ENCODE measurements around the gene AKAP13. TPM values are rescaled to one million over a fixed set of nuclear protein-coding genes. Genes with fewer than 3 reads are reported as not detected.

Gene AKAP13
- total and polyA plus RNA-seq, 3 donors from 2014 or later: 79.5 to 207 (median 187) TPM

- no peak overlapping the region for H3K4me3 ChIP-seq
- no peaks in the 10 kb centered on the region for H3K36me3 ChIP-seq (ENCODE audit: low read depth, missing control alignments)
- no peaks in the 10 kb centered on the region for H3K4me1 ChIP-seq
- no peak overlapping the region for H3K27ac ChIP-seq
- H3K27me3 ChIP-seq: no peaks in the 10 kb centered on the region
- no peaks in the 10 kb centered on the region for H3K9me3 ChIP-seq
- WGBS, 2 donors: 80 to 92% methylated on average over 4 of the region's 4 CpGs
- no peak for TF ChIP-seq POLR2A (IDR thresholded peaks at IDR 0.05)
- TF ChIP-seq CTCF (IDR thresholded peaks at IDR 0.05): no peak
- intact Hi-C loops (cut with DNase I; ENCODE audit: low total_unique reads): no loop called here
- no peak for DNase-seq
These were observed 211.2 kb downstream of the AKAP13 start for GRCh38 chr15:85591622-85592021.

GRCh38 chr15:85592148-85592547 is 211.7 kb downstream of the AKAP13 start:
- no peak overlapping the region for H3K4me3 ChIP-seq
- intact Hi-C loops (cut with DNase I; ENCODE audit: low total_unique reads): no loop called here
- WGBS, 2 donors: 32 to 51% methylated on average over 3 of the region's 3 CpGs
- TF ChIP-seq POLR2A (IDR thresholded peaks at IDR 0.05): no peak
- peak in 1 of 3 experiments; percentile 12 for TF ChIP-seq CTCF (IDR thresholded peaks at IDR 0.05)
- no peaks in the 10 kb centered on the region for H3K36me3 ChIP-seq (ENCODE audit: low read depth, missing control alignments)
- H3K27ac ChIP-seq: no peak overlapping the region
- no peaks in the 10 kb centered on the region for H3K27me3 ChIP-seq
- no peaks in the 10 kb centered on the region for H3K9me3 ChIP-seq
- no peak for DNase-seq
- no peaks in the 10 kb centered on the region for H3K4me1 ChIP-seq

- WGBS, 2 donors: 93 to 95% methylated on average over 1 of the region's 1 CpG
- TF ChIP-seq CTCF (IDR thresholded peaks at IDR 0.05): no peak
- no peak for TF ChIP-seq POLR2A (IDR thresholded peaks at IDR 0.05)
- Histone ChIP-seq H3K36me3 (ENCODE audit: low read depth, missing control alignments) (no peaks in the 10 kb centered on the region), H3K4me3 (no peak overlapping the region), H3K27ac (no peak overlapping the region), H3K4me1 (no peaks in the 10 kb centered on the region), H3K27me3 (no peaks in the 10 kb centered on the region), H3K9me3 (no peaks in the 10 kb centered on the region)
- no peak for DNase-seq
- intact Hi-C loops (cut with DNase I; ENCODE audit: low total_unique reads): no loop called here
These were observed 213.5 kb downstream of the AKAP13 start for GRCh38 chr15:85593809-85594445.

GRCh38 chr15:85595804-85596536 is 215.6 kb downstream of the AKAP13 start:
- Histone ChIP-seq H3K4me1 (no peaks in the 10 kb centered on the region), H3K27ac (no peak overlapping the region), H3K4me3 (no peak overlapping the region), H3K27me3 (no peaks in the 10 kb centered on the region), H3K36me3 (ENCODE audit: low read depth, missing control alignments) (no peaks in the 10 kb centered on the region), H3K9me3 (no peaks in the 10 kb centered on the region)
- 95 to 99% methylated on average over 4 of the region's 4 CpGs for WGBS, 2 donors
- TF ChIP-seq CTCF (IDR thresholded peaks at IDR 0.05): no peak
- no peak for TF ChIP-seq POLR2A (IDR thresholded peaks at IDR 0.05)
- intact Hi-C loops (cut with DNase I; ENCODE audit: low total_unique reads): no loop called here
- no peak for DNase-seq

Measured in testis (tissue), 3 donors.